Large intestine (tissue), 3 donors: ENCODE results near the gene CPN1. TPM values are rescaled to one million over a fixed set of nuclear protein-coding genes. Genes with fewer than 3 reads are reported as not detected.
"Not testable (repeated sequence)": the region's sequence is repeated elsewhere in the genome, so short reads cannot be mapped to it uniquely, and the experiment has no call there.

ENCODE experiments used
- DNase-seq, 2 donors: peaks; one replicate each; pipeline versions ENCODE4 v3.0.0 to v3.0.0-alpha.2; 2013
- H3K27ac ChIP-seq: one replicate; pipeline ENCODE4 v1.5.1; 2013; ENCODE audit warnings: low read length
- H3K27me3 ChIP-seq: 2 replicates; pipeline ENCODE4 v1.6.1; 2013; ENCODE audit warnings: low read length; ENCODE audit not compliant: control insufficient read depth, insufficient read depth
- H3K36me3 ChIP-seq: 2 replicates; pipeline ENCODE4 v1.6.1; 2013; ENCODE audit warnings: low read length; ENCODE audit not compliant: control insufficient read depth, insufficient read depth
- H3K4me1 ChIP-seq: one replicate; pipeline ENCODE4 v1.6.1; 2013; ENCODE audit warnings: low read length; ENCODE audit not compliant: control insufficient read depth, insufficient read depth
- H3K4me3 ChIP-seq: one replicate; pipeline ENCODE4 v1.5.1; 2013; ENCODE audit warnings: low read length
- H3K9me3 ChIP-seq: one replicate; pipeline ENCODE4 v1.6.1; 2013; ENCODE audit warnings: mild to moderate bottlenecking, low read depth, low read length, moderate library complexity; ENCODE audit not compliant: control insufficient read depth
- WGBS: methylation state at CpG from one replicate; pipeline ENCODE4 v1.1.5; 2013; ENCODE audit warnings: low lambda C conversion rate; ENCODE audit not compliant: insufficient coverage; 5-methylcytosine and 5-hydroxymethylcytosine counted together
- polyA plus RNA-seq: library from polyadenylated mRNA; unstranded; fragments of 120-200 nt; gene quantifications from one replicate; pipeline ENCODE4 v1.2.1, GENCODE V29; 2013

CPN1 gene
- polyA plus RNA-seq, 1 donor = 0.06 TPM

- Histone ChIP-seq H3K4me3 (no peak overlapping the region), H3K36me3 (no peaks in the 10 kb centered on the region), H3K27ac (no peak overlapping the region), H3K27me3 (no peaks in the 10 kb centered on the region), H3K4me1 (no peaks in the 10 kb centered on the region), H3K9me3 (peaks cover 14% of the 10 kb centered on the region)
- no CpG with 5 or more reads among the region's 5 CpGs for WGBS
- DNase-seq = no peak
Observed at GRCh38 chr10:100025576-100025975, 56.1 kb downstream of the CPN1 start.

- H3K27me3 ChIP-seq = no peaks in the 10 kb centered on the region
- no peak overlapping the region for H3K27ac ChIP-seq
- 81% methylated on average over 4 of the region's 11 CpGs for WGBS
- H3K4me1 ChIP-seq = peaks cover 3% of the 10 kb centered on the region
- H3K9me3 ChIP-seq = peaks cover 14% of the 10 kb centered on the region
- H3K36me3 ChIP-seq = no peaks in the 10 kb centered on the region
- H3K4me3 ChIP-seq = no peak overlapping the region
- DNase-seq = no peak
Observed at GRCh38 chr10:100024748-100025147, 56.9 kb downstream of the CPN1 start.

- WGBS = no CpG with 5 or more reads among the region's 2 CpGs
- Histone ChIP-seq H3K36me3 (no peaks in the 10 kb centered on the region), H3K4me3 (no peak overlapping the region), H3K4me1 (peaks cover 4% of the 10 kb centered on the region), H3K9me3 (no peaks in the 10 kb centered on the region), H3K27me3 (no peaks in the 10 kb centered on the region), H3K27ac (no peak overlapping the region)
- no peak for DNase-seq
Observed at GRCh38 chr10:100022403-100022802, 59.3 kb downstream of the CPN1 start.

- DNase-seq = no peak
- Histone ChIP-seq H3K4me1 (peaks cover 4% of the 10 kb centered on the region), H3K36me3 (no peaks in the 10 kb centered on the region), H3K27ac (no peak overlapping the region), H3K9me3 (no peaks in the 10 kb centered on the region), H3K4me3 (no peak overlapping the region), H3K27me3 (no peaks in the 10 kb centered on the region)
- WGBS = no CpG with 5 or more reads among the region's 1 CpG
Observed at GRCh38 chr10:100021322-100021721, 60.3 kb downstream of the CPN1 start.

- H3K27ac ChIP-seq = no peak overlapping the region
- no peak for DNase-seq
- no peaks in the 10 kb centered on the region for H3K36me3 ChIP-seq
- WGBS = no CpG with 5 or more reads among the region's 11 CpGs
- H3K4me3 ChIP-seq = no peak overlapping the region
- H3K9me3 ChIP-seq = no peaks in the 10 kb centered on the region
- peaks cover 4% of the 10 kb centered on the region for H3K4me1 ChIP-seq
- H3K27me3 ChIP-seq = no peaks in the 10 kb centered on the region
Observed at GRCh38 chr10:100020886-100021253, 60.8 kb downstream of the CPN1 start.

GRCh38 chr10:100020142-100020885 lies 61.4 kb downstream of the CPN1 start:
- no peaks in the 10 kb centered on the region for H3K9me3 ChIP-seq
- peak in 1 of 2 donors; percentile 22 for DNase-seq
- WGBS = 13% methylated on average over 1 of the region's 5 CpGs
- no peak overlapping the region for H3K4me3 ChIP-seq
- H3K36me3 ChIP-seq = no peaks in the 10 kb centered on the region
- H3K27me3 ChIP-seq = no peaks in the 10 kb centered on the region
- H3K27ac ChIP-seq = no peak overlapping the region
- peaks cover 4% of the 10 kb centered on the region for H3K4me1 ChIP-seq

GRCh38 chr10:100019787-100020141 lies 61.9 kb downstream of the CPN1 start:
- peak in 1 of 2 donors; percentile 31 for DNase-seq
- WGBS = no CpG with 5 or more reads among the region's 3 CpGs
- H3K27ac ChIP-seq = no peak overlapping the region

GRCh38 chr10:100014071-100014762 lies 67.5 kb downstream of the CPN1 start:
- Histone ChIP-seq H3K36me3 (no peaks in the 10 kb centered on the region), H3K4me3 (no peak overlapping the region), H3K4me1 (peaks cover 10% of the 10 kb centered on the region), H3K9me3 (no peaks in the 10 kb centered on the region), H3K27me3 (no peaks in the 10 kb centered on the region), H3K27ac (peak overlapping the region; percentile 72)
- 60% methylated on average over 1 of the region's 5 CpGs for WGBS
- DNase-seq = peak in 1 of 2 donors; percentile 28

More at GRCh38 chr10:100019787-100020141, 61.9 kb downstream of the CPN1 start:
- H3K4me1 ChIP-seq = peaks cover 4% of the 10 kb centered on the region
- H3K9me3 ChIP-seq = no peaks in the 10 kb centered on the region
- no peaks in the 10 kb centered on the region for H3K27me3 ChIP-seq
- H3K4me3 ChIP-seq = no peak overlapping the region
- no peaks in the 10 kb centered on the region for H3K36me3 ChIP-seq

GRCh38 chr10:100013621-100014020 lies 68.0 kb downstream of the CPN1 start:
- Histone ChIP-seq H3K4me1 (peaks cover 12% of the 10 kb centered on the region), H3K27ac (peak overlapping the region; percentile 72), H3K27me3 (no peaks in the 10 kb centered on the region), H3K4me3 (no peak overlapping the region), H3K36me3 (no peaks in the 10 kb centered on the region), H3K9me3 (no peaks in the 10 kb centered on the region)
- peak; percentile 52 to 81 for DNase-seq
- WGBS = no CpG with 5 or more reads among the region's 1 CpG

- peaks cover 16% of the 10 kb centered on the region for H3K4me1 ChIP-seq
- H3K27ac ChIP-seq, DNase-seq, H3K4me3 ChIP-seq, H3K9me3 ChIP-seq, H3K27me3 ChIP-seq, H3K36me3 ChIP-seq: not testable (repeated sequence)
- WGBS = 80% methylated on average over 1 of the region's 20 CpGs
Observed at GRCh38 chr10:100011906-100012305, 69.8 kb downstream of the CPN1 start.
